Transverse colon (tissue), 4 donors: Measurements from ENCODE around the gene TOMM34.

ENCODE experiments used
- EP300 ChIP-seq: sonication (generic); formaldehyde crosslinking; IDR thresholded peaks from one replicate; pipeline ENCODE4 v1.6.1; 2017; ENCODE audit warnings: antibody characterized with exemption, low read depth
- POLR2AphosphoS5 ChIP-seq, 3 donors: sonication (generic); formaldehyde crosslinking; IDR thresholded peaks; one replicate each; pipeline ENCODE4 v1.6.1; 2016; ENCODE audit warnings: antibody characterized with exemption in 3 of 3
- TF ChIP-seq, protein P1 (sequence below), 5 experiments: fragments of 200-600 bp in 3 of 5; fragments of 450-650 bp in 2 of 5; sonication (generic) in 3 of 5; IDR thresholded peaks; 1 replicate in 2 of 5; 2 replicates in 3 of 5; pipeline ENCODE4 v1.5.1; 2016 to 2017; ENCODE audit warnings: antibody characterized with exemption in 5 of 5, inconsistent platforms in 3 of 5, mild to moderate bottlenecking in 2 of 5, moderate library complexity in 1 of 5

DNA sequence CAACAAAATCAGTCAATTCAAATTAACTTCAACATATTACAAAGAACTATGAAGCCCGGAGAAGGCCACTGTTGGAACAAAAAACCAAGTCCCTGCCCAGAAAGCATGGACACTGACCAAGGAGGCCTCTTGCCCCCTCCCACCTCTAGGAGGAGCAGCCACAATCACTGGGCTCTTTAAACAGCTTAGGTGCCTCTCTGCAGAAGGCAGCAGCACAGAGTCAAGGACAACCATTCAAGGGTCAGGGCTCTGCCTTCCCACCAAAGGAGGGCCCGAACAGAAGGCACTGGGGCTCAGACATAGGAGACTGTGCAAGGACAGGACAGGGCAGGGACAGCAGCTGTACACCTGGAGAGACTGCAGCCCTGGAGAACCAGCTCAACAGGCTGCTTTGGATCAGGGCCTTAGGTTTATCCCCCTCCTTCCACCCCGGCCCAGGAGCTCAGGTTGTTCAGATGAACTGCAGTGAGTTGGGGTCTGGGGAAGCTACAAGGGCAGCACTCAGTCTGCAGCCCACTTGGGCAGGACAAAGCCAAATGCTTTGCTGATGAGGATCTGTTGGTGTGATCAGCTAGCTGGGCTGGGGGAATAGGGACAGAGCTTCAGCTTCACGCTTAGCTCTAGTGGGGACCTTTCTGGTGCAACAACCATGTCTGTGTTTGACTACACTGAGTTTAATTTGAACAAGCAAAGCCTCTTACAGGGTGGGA lies 17.8 kb downstream of the TOMM34 start:
- no peak for TF ChIP-seq POLR2AphosphoS5 (IDR thresholded peaks at IDR 0.05)
- no peak for TF ChIP-seq EP300
- TF ChIP-seq, protein P1, sequence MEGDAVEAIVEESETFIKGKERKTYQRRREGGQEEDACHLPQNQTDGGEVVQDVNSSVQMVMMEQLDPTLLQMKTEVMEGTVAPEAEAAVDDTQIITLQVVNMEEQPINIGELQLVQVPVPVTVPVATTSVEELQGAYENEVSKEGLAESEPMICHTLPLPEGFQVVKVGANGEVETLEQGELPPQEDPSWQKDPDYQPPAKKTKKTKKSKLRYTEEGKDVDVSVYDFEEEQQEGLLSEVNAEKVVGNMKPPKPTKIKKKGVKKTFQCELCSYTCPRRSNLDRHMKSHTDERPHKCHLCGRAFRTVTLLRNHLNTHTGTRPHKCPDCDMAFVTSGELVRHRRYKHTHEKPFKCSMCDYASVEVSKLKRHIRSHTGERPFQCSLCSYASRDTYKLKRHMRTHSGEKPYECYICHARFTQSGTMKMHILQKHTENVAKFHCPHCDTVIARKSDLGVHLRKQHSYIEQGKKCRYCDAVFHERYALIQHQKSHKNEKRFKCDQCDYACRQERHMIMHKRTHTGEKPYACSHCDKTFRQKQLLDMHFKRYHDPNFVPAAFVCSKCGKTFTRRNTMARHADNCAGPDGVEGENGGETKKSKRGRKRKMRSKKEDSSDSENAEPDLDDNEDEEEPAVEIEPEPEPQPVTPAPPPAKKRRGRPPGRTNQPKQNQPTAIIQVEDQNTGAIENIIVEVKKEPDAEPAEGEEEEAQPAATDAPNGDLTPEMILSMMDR (IDR thresholded peaks at IDR 0.05) = no peak
